Tibial nerve (tissue), 4 donors: ENCODE data around the gene TANC1. TPM values are rescaled to one million over a fixed set of nuclear protein-coding genes. Genes with fewer than 3 reads are reported as not detected.

ENCODE experiments used
- DNase-seq, 2 donors: peaks; one replicate each; pipeline ENCODE4 v3.0.0-alpha.2; 2019; ENCODE audit warnings: low spot score in 2 of 2
- H3K27ac ChIP-seq, 4 donors: fragments of 200-600 bp; sonication (generic) in 3 of 4; one replicate each; pipeline ENCODE4 v1.5.1; 2017 to 2019; ENCODE audit warnings: mild to moderate bottlenecking in 1 of 4
- H3K27me3 ChIP-seq, 2 donors: fragments of 200-600 bp; sonication (generic) in 1 of 2; one replicate each; pipeline versions ENCODE4 v1.5.1 to v1.6.0; 2017 to 2019
- H3K36me3 ChIP-seq, 3 donors: fragments of 200-600 bp; sonication (generic); one replicate each; pipeline ENCODE4 v1.5.1; 2018 to 2019
- H3K4me1 ChIP-seq, 4 donors: fragments of 200-600 bp; sonication (generic) in 3 of 4; one replicate each; pipeline ENCODE4 v1.5.1; 2017 to 2019
- H3K4me3 ChIP-seq, 4 donors: fragments of 200-600 bp; sonication (generic) in 3 of 4; one replicate each; pipeline ENCODE4 v1.5.1; 2017 to 2019; ENCODE audit warnings: mild to moderate bottlenecking in 1 of 4, moderate library complexity in 1 of 4
- H3K9me3 ChIP-seq, 4 donors: fragments of 200-600 bp; sonication (generic) in 3 of 4; one replicate each; pipeline ENCODE4 v1.5.1; 2017 to 2019
- CTCF ChIP-seq, 5 experiments: fragments of 200-600 bp in 3 of 5; fragments of 450-650 bp in 2 of 5; sonication (generic) in 3 of 5; IDR thresholded peaks; one replicate each; pipeline ENCODE4 v1.5.1; 2016 to 2019; ENCODE audit warnings: antibody characterized with exemption in 5 of 5, mild to moderate bottlenecking in 3 of 5, moderate library complexity in 2 of 5
- EP300 ChIP-seq, 2 donors: sonication (generic); formaldehyde crosslinking; IDR thresholded peaks; one replicate each; pipeline ENCODE4 v1.6.1; 2017; ENCODE audit warnings: antibody characterized with exemption in 2 of 2, mild to moderate bottlenecking in 1 of 2
- POLR2A ChIP-seq, 2 donors: fragments of 450-650 bp; IDR thresholded peaks; one replicate each; pipeline ENCODE4 v1.6.1; 2017; ENCODE audit warnings: antibody characterized with exemption in 2 of 2, mild to moderate bottlenecking in 2 of 2, moderate library complexity in 2 of 2
- WGBS, 2 donors: methylation state at CpG; one replicate each; pipeline ENCODE4 v1.1.5; 2018; 5-methylcytosine and 5-hydroxymethylcytosine counted together
- total RNA-seq, 4 donors: library from RNA; depleted of rRNA; stranded (reverse); fragments of >200 nt; gene quantifications; one replicate each; pipeline ENCODE4 v1.1.0, GENCODE V29; 2016

Gene TANC1
- total RNA-seq, 4 donors from 2014 or later = 43.5 to 66.3 (median 57.6) TPM

DNA sequence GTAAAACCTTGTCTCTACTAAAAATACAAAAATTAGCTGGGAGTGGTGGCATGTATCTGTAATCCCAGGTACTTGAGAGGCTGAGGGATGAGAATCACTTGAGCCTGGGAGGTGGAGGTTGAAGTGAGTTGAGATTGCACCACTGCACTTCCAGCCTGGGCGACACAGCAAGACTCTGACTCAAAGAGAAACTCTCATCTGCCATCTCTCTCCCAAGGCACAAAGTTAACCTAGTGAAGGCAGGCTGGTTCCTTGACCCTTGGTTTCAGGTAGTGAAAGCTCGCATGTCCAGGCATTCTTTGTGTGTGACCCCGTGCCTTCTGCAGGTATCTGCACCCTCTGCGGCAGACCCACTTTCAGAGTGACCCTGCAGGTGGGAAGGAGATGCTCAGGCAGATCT is 218.0 kb downstream of the TANC1 start:
- Histone ChIP-seq H3K36me3 (peaks cover 0 to 76% (median 2%) of the 10 kb centered on the region in 3 donors), H3K4me3 (no peak overlapping the region), H3K27ac (no peak overlapping the region), H3K4me1 (no peaks in the 10 kb centered on the region), H3K27me3 (no peaks in the 10 kb centered on the region), H3K9me3 (no peaks in the 10 kb centered on the region)
- TF ChIP-seq EP300 (IDR thresholded peaks at IDR 0.05) = no peak
- no peak for TF ChIP-seq CTCF (IDR thresholded peaks at IDR 0.05)
- TF ChIP-seq POLR2A (IDR thresholded peaks at IDR 0.05) = no peak
- no peak for DNase-seq
- WGBS, 2 donors = 95 to 96% methylated on average over 2 to 4 of the region's 4 CpGs

GRCh38 chr2:159187106-159187505 is 218.7 kb downstream of the TANC1 start:
- no peak for TF ChIP-seq CTCF (IDR thresholded peaks at IDR 0.05)
- TF ChIP-seq EP300 (IDR thresholded peaks at IDR 0.05) = no peak
- TF ChIP-seq POLR2A (IDR thresholded peaks at IDR 0.05) = no peak
- H3K36me3 ChIP-seq = peaks cover 0 to 73% (median 2%) of the 10 kb centered on the region in 3 donors
- H3K27ac ChIP-seq = no peak overlapping the region
- H3K4me3 ChIP-seq = no peak overlapping the region
- no peaks in the 10 kb centered on the region for H3K27me3 ChIP-seq
- WGBS, 2 donors = 54 to 63% methylated on average over 6 of the region's 6 CpGs
- DNase-seq = no peak
- H3K9me3 ChIP-seq = no peaks in the 10 kb centered on the region
- no peaks in the 10 kb centered on the region for H3K4me1 ChIP-seq

DNA sequence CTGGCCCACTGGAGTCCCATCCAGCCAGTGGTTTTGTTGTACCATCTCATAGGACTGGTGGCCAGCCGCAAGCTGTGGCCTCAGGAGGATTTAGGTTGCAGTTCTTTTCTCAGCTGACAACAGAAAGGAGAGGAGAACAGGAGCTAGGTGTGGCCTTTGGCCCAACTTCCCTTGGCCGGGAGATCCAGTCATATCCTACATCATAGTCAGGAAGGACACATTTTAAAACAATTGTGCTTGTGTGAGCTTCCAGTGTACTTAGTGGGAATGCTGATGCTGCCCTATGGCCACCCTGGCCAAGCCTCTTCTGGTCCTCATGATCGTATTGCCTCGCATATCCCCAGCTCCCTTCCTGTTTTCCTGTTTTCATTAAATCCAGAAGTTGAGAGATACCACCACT is 220.0 kb downstream of the TANC1 start:
- WGBS, 2 donors = 76% methylated on average over 4 of the region's 4 CpGs
- TF ChIP-seq POLR2A (IDR thresholded peaks at IDR 0.05) = no peak
- TF ChIP-seq EP300 (IDR thresholded peaks at IDR 0.05) = peak in 1 of 2 donors; percentile 8
- no peak for DNase-seq
- no peak overlapping the region for H3K4me3 ChIP-seq
- no peaks in the 10 kb centered on the region for H3K9me3 ChIP-seq
- H3K36me3 ChIP-seq = peaks cover 0 to 75% (median 2%) of the 10 kb centered on the region in 3 donors
- H3K4me1 ChIP-seq = no peaks in the 10 kb centered on the region
- peak overlapping the region in 1 of 4 donors; percentile 11 for H3K27ac ChIP-seq
- no peaks in the 10 kb centered on the region for H3K27me3 ChIP-seq

DNA sequence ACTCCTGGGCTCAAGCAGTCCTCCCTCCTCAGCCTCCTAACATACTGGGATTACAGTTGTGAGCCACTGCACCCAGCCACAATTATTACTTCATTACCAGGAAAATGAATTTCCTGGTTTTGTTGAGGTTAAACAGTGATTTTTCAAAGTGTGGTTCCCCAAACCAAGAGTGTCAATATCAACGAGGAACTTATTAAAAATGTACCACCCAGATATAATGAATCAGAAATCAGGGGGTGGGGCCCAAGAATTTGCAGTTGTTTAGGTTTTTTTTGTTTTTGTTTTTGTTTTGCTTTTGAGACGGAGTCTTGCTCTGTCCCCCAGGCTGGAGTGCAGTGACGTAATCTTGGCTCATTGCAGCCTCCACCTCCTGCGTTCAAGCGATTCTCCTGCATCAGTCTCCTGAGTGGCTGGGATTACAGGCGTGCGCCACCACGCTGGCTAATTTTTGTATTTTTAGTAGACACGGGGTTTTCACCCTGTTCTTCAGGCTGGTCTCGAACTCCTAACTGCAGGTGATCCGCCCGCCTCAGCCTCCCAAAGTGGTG is 224.0 kb downstream of the TANC1 start:
- no peaks in the 10 kb centered on the region for H3K4me1 ChIP-seq
- 89 to 91% methylated on average over 12 of the region's 12 CpGs for WGBS, 2 donors
- H3K27me3 ChIP-seq = no peaks in the 10 kb centered on the region
- H3K36me3 ChIP-seq = peaks cover 0 to 74% (median 2%) of the 10 kb centered on the region in 3 donors
- H3K27ac ChIP-seq = no peak overlapping the region
- no peak for TF ChIP-seq POLR2A (IDR thresholded peaks at IDR 0.05)
- no peak for TF ChIP-seq CTCF (IDR thresholded peaks at IDR 0.05)
- no peak for TF ChIP-seq EP300 (IDR thresholded peaks at IDR 0.05)
- no peak overlapping the region for H3K4me3 ChIP-seq
- no peak for DNase-seq
- H3K9me3 ChIP-seq = no peaks in the 10 kb centered on the region

GRCh38 chr2:159193791-159194190 is 225.4 kb downstream of the TANC1 start:
- WGBS, 2 donors = 91 to 94% methylated on average over 4 of the region's 4 CpGs

More at GRCh38 chr2:159193791-159194190, 225.4 kb downstream of the TANC1 start:
- no peaks in the 10 kb centered on the region for H3K9me3 ChIP-seq
- peaks cover 0 to 77% (median 2%) of the 10 kb centered on the region in 3 donors for H3K36me3 ChIP-seq
- TF ChIP-seq POLR2A (IDR thresholded peaks at IDR 0.05) (no peak), CTCF (IDR thresholded peaks at IDR 0.05) (no peak), EP300 (IDR thresholded peaks at IDR 0.05) (no peak)
- H3K27ac ChIP-seq = no peak overlapping the region
- H3K27me3 ChIP-seq = no peaks in the 10 kb centered on the region
- H3K4me3 ChIP-seq = no peak overlapping the region
- H3K4me1 ChIP-seq = no peaks in the 10 kb centered on the region
- DNase-seq = no peak
